OCI-LY3 (cell line): ENCODE measurements around the gene EVI5L.

Experiments used
- CTCF ChIP-seq: fragments of 200-600, 300-600 bp; sonication (generic); IDR thresholded peaks from 2 replicates; pipeline ENCODE4 v1.5.1; 2014; ENCODE audit warnings: antibody characterized with exemption, low read length, low read depth
- EZH2phosphoT487 ChIP-seq: fragments of 200-600 bp; shearing (Covaris generic); IDR thresholded peaks from 2 replicates; pipeline ENCODE4 v1.6.1; 2018; ENCODE audit warnings: antibody characterized with exemption, mixed run types, low read depth

- no peak for TF ChIP-seq CTCF
- TF ChIP-seq EZH2phosphoT487 = no peak
Measured at GRCh38 chr19:7822910-7823515, 7.0 kb upstream of the EVI5L start.
